Activated CD4-positive, alpha-beta memory T cell treated with anti-CD3 and anti-CD28 coated beads, Interleukin-2, amount 10 ng/mL, durations not matched to agents 7 days and 5 days (primary cell): ENCODE results near the gene ARHGAP6. TPM values are rescaled to one million over a fixed set of nuclear protein-coding genes. Genes with fewer than 3 reads are reported as not detected.

Experiments used
- CTCF ChIA-PET: fragments of 350-600 bp; sonication (Branson Sonifier 250); formaldehyde crosslinking; loops from one replicate; lab custom pipeline; 2021; ENCODE audit warnings: antibody characterized with exemption, inconsistent platforms; lab: Charles Lee
- POLR2A ChIA-PET: fragments of 350-600 bp; sonication (Branson Sonifier 250); formaldehyde crosslinking; loops from one replicate; lab custom pipeline; 2021; ENCODE audit warnings: antibody characterized with exemption; lab: Charles Lee
- DNase-seq: peaks from one replicate; pipeline ENCODE4 v3.0.0-alpha.2; 2020
- H3K27ac Mint-ChIP-seq: one replicate; pipeline ENCODE4 v1.8.0; 2021; ENCODE audit warnings: mild to moderate bottlenecking, mixed read lengths
- H3K27me3 Mint-ChIP-seq: one replicate; pipeline ENCODE4 v1.8.0; 2021; ENCODE audit warnings: mixed read lengths
- H3K36me3 Mint-ChIP-seq: one replicate; pipeline ENCODE4 v1.8.0; 2021; ENCODE audit warnings: low read depth, mixed read lengths
- H3K4me1 Mint-ChIP-seq: one replicate; pipeline ENCODE4 v1.8.0; 2021; ENCODE audit warnings: mixed read lengths
- H3K4me3 Mint-ChIP-seq: one replicate; pipeline ENCODE4 v1.8.0; 2021; ENCODE audit warnings: mild to moderate bottlenecking, mixed read lengths
- H3K9me3 Mint-ChIP-seq: one replicate; pipeline ENCODE4 v1.8.0; 2021; ENCODE audit warnings: mixed read lengths
- total RNA-seq, 2 experiments: library from RNA; stranded (reverse); gene quantifications; one replicate each; pipeline ENCODE4 v1.2.3, GENCODE V29; 2021

ARHGAP6 gene
- total RNA-seq, 2 experiments from 2014 or later: not detected

- H3K4me1 Mint-ChIP-seq: no peaks in the 10 kb centered on the region
- no peak overlapping the region for H3K4me3 Mint-ChIP-seq
- no peaks in the 10 kb centered on the region for H3K27me3 Mint-ChIP-seq
- no peak overlapping the region for H3K27ac Mint-ChIP-seq
- ChIA-PET CTCF (no interaction called here), POLR2A (no interaction called here)
- DNase-seq: no peak
- H3K9me3 Mint-ChIP-seq: no peaks in the 10 kb centered on the region
- no peaks in the 10 kb centered on the region for H3K36me3 Mint-ChIP-seq
These were observed 367.1 kb downstream of the ARHGAP6 start for GRCh38 chrX:11298600-11298999.

- H3K9me3 Mint-ChIP-seq: no peaks in the 10 kb centered on the region
- H3K27me3 Mint-ChIP-seq: no peaks in the 10 kb centered on the region
- no peak overlapping the region for H3K4me3 Mint-ChIP-seq
- no peak overlapping the region for H3K27ac Mint-ChIP-seq
- ChIA-PET POLR2A (no interaction called here), CTCF (no interaction called here)
- no peak for DNase-seq
- no peaks in the 10 kb centered on the region for H3K4me1 Mint-ChIP-seq
- no peaks in the 10 kb centered on the region for H3K36me3 Mint-ChIP-seq
These were observed 369.7 kb downstream of the ARHGAP6 start for GRCh38 chrX:11296051-11296450.

- Mint-ChIP-seq H3K4me3 (no peak within 1 kb of the TSS), H3K27ac (no peak within 1 kb of the TSS), H3K4me1 (no peaks in the 10 kb centered on the region), H3K36me3 (no peaks in the 10 kb centered on the region), H3K27me3 (no peaks in the 10 kb centered on the region), H3K9me3 (no peaks in the 10 kb centered on the region)
- ChIA-PET POLR2A (no interaction called here), CTCF (no interaction called here)
- no peak for DNase-seq
These were observed 372.6 kb downstream of the ARHGAP6 start, which contains the start of gene AMELX for GRCh38 chrX:11293113-11293512. Gene AMELX, plus strand, starts transcription at chrX:11293413. Its CDS starts 1,376 bp downstream, at chrX:11294789.

GRCh38 chrX:11290416-11291102, 375.2 kb downstream of the ARHGAP6 start:
- ChIA-PET POLR2A (no interaction called here), CTCF (no interaction called here)
- H3K36me3 Mint-ChIP-seq: no peaks in the 10 kb centered on the region
- H3K4me3 Mint-ChIP-seq: no peak overlapping the region
- no peak overlapping the region for H3K27ac Mint-ChIP-seq
- H3K27me3 Mint-ChIP-seq: no peaks in the 10 kb centered on the region
- no peaks in the 10 kb centered on the region for H3K9me3 Mint-ChIP-seq
- DNase-seq: no peak
- H3K4me1 Mint-ChIP-seq: no peaks in the 10 kb centered on the region

GRCh38 chrX:11287505-11287904, 378.2 kb downstream of the ARHGAP6 start:
- POLR2A ChIA-PET: no interaction called here
- H3K4me1 Mint-ChIP-seq: no peaks in the 10 kb centered on the region
- no peak overlapping the region for H3K4me3 Mint-ChIP-seq

GRCh38 chrX:11285651-11286050, 380.1 kb downstream of the ARHGAP6 start:
- no peak for DNase-seq
- H3K27ac Mint-ChIP-seq: no peak overlapping the region
- no peaks in the 10 kb centered on the region for H3K27me3 Mint-ChIP-seq
- no peaks in the 10 kb centered on the region for H3K9me3 Mint-ChIP-seq
- H3K4me1 Mint-ChIP-seq: no peaks in the 10 kb centered on the region
- ChIA-PET POLR2A (no interaction called here), CTCF (no interaction called here)
- no peak overlapping the region for H3K4me3 Mint-ChIP-seq
- H3K36me3 Mint-ChIP-seq: no peaks in the 10 kb centered on the region

More at GRCh38 chrX:11287505-11287904, 378.2 kb downstream of the ARHGAP6 start:
- DNase-seq: no peak
- no peaks in the 10 kb centered on the region for H3K27me3 Mint-ChIP-seq
- CTCF ChIA-PET: no interaction called here
- H3K36me3 Mint-ChIP-seq: no peaks in the 10 kb centered on the region
- H3K27ac Mint-ChIP-seq: no peak overlapping the region
- no peaks in the 10 kb centered on the region for H3K9me3 Mint-ChIP-seq

- Mint-ChIP-seq H3K27ac (no peak overlapping the region), H3K36me3 (no peaks in the 10 kb centered on the region), H3K4me3 (no peak overlapping the region), H3K27me3 (no peaks in the 10 kb centered on the region), H3K9me3 (no peaks in the 10 kb centered on the region), H3K4me1 (no peaks in the 10 kb centered on the region)
- POLR2A ChIA-PET: no interaction called here
- no peak for DNase-seq
- CTCF ChIA-PET: no interaction called here
These were observed 383.7 kb downstream of the ARHGAP6 start for GRCh38 chrX:11282043-11282442.

GRCh38 chrX:11273544-11273943, 392.2 kb downstream of the ARHGAP6 start:
- Mint-ChIP-seq H3K9me3 (no peaks in the 10 kb centered on the region), H3K4me1 (no peaks in the 10 kb centered on the region), H3K27me3 (no peaks in the 10 kb centered on the region), H3K27ac (no peak overlapping the region), H3K4me3 (no peak overlapping the region), H3K36me3 (no peaks in the 10 kb centered on the region)
- no peak for DNase-seq
- CTCF ChIA-PET: no interaction called here
- POLR2A ChIA-PET: no interaction called here

- CTCF ChIA-PET: no interaction called here
- H3K9me3 Mint-ChIP-seq: no peaks in the 10 kb centered on the region
- DNase-seq: no peak
- no peak overlapping the region for H3K4me3 Mint-ChIP-seq
- no peaks in the 10 kb centered on the region for H3K4me1 Mint-ChIP-seq
- no peak overlapping the region for H3K27ac Mint-ChIP-seq
- H3K27me3 Mint-ChIP-seq: no peaks in the 10 kb centered on the region
- POLR2A ChIA-PET: no interaction called here
- H3K36me3 Mint-ChIP-seq: no peaks in the 10 kb centered on the region
These were observed 392.9 kb downstream of the ARHGAP6 start for GRCh38 chrX:11272863-11273262.

- no peaks in the 10 kb centered on the region for H3K9me3 Mint-ChIP-seq
- H3K4me3 Mint-ChIP-seq: no peak overlapping the region
- no peak overlapping the region for H3K27ac Mint-ChIP-seq
- no peaks in the 10 kb centered on the region for H3K27me3 Mint-ChIP-seq
- POLR2A ChIA-PET: no interaction called here
- no peaks in the 10 kb centered on the region for H3K36me3 Mint-ChIP-seq
- CTCF ChIA-PET: no interaction called here
- DNase-seq: no peak
- H3K4me1 Mint-ChIP-seq: no peaks in the 10 kb centered on the region
These were observed 393.4 kb downstream of the ARHGAP6 start for GRCh38 chrX:11272290-11272689.

- Mint-ChIP-seq H3K4me3 (no peak overlapping the region), H3K4me1 (no peaks in the 10 kb centered on the region), H3K27ac (no peak overlapping the region), H3K27me3 (no peaks in the 10 kb centered on the region), H3K9me3 (no peaks in the 10 kb centered on the region), H3K36me3 (no peaks in the 10 kb centered on the region)
- POLR2A ChIA-PET: no interaction called here
- CTCF ChIA-PET: no interaction called here
- DNase-seq: no peak
These were observed 395.7 kb downstream of the ARHGAP6 start for GRCh38 chrX:11269996-11270395.

GRCh38 chrX:11269006-11269405, 396.7 kb downstream of the ARHGAP6 start:
- Mint-ChIP-seq H3K27ac (no peak overlapping the region), H3K27me3 (no peaks in the 10 kb centered on the region), H3K4me3 (no peak overlapping the region), H3K36me3 (no peaks in the 10 kb centered on the region), H3K4me1 (no peaks in the 10 kb centered on the region), H3K9me3 (no peaks in the 10 kb centered on the region)
- DNase-seq: no peak
- ChIA-PET CTCF (no interaction called here), POLR2A (no interaction called here)

- H3K27ac Mint-ChIP-seq: no peak overlapping the region
These were observed 398.3 kb downstream of the ARHGAP6 start for GRCh38 chrX:11267425-11267824.

GRCh38 chrX:11266573-11267003, 399.1 kb downstream of the ARHGAP6 start:
- POLR2A ChIA-PET: no interaction called here
- no peaks in the 10 kb centered on the region for H3K4me1 Mint-ChIP-seq

More at GRCh38 chrX:11267425-11267824, 398.3 kb downstream of the ARHGAP6 start:
- no peak for DNase-seq
- H3K4me3 Mint-ChIP-seq: no peak overlapping the region
- no peaks in the 10 kb centered on the region for H3K27me3 Mint-ChIP-seq
- H3K4me1 Mint-ChIP-seq: no peaks in the 10 kb centered on the region
- CTCF ChIA-PET: no interaction called here
- POLR2A ChIA-PET: no interaction called here
- H3K36me3 Mint-ChIP-seq: no peaks in the 10 kb centered on the region
- H3K9me3 Mint-ChIP-seq: no peaks in the 10 kb centered on the region

More at GRCh38 chrX:11266573-11267003, 399.1 kb downstream of the ARHGAP6 start:
- Mint-ChIP-seq H3K27me3 (no peaks in the 10 kb centered on the region), H3K4me3 (no peak overlapping the region), H3K27ac (no peak overlapping the region), H3K9me3 (no peaks in the 10 kb centered on the region), H3K36me3 (no peaks in the 10 kb centered on the region)
- DNase-seq: no peak
- CTCF ChIA-PET: no interaction called here
